Upper lobe of left lung (tissue), 6 donors: ENCODE data around the gene ITPR1. TPM values are rescaled to one million over a fixed set of nuclear protein-coding genes. Genes with fewer than 3 reads are reported as not detected.

Experiments
- ATAC-seq, 2 donors: fragments of 200-7000 bp; cut with Tn5 transposase; one replicate each; pipeline ENCODE4 v1.9.1; 2022; ENCODE audit warnings: mild to moderate bottlenecking in 2 of 2, moderate library complexity in 2 of 2; ENCODE audit not compliant: low FRiP score in 2 of 2
- DNase-seq, 2 donors: peaks; one replicate each; pipeline ENCODE4 v3.0.0-alpha.2; 2019 to 2020
- H3K27ac ChIP-seq, 4 donors: fragments of 200-600 bp; sonication (generic); one replicate each; pipeline ENCODE4 v1.5.1; 2016 to 2019
- H3K27me3 ChIP-seq, 4 donors: fragments of 200-600 bp; sonication (generic); one replicate each; pipeline ENCODE4 v1.5.1; 2017 to 2019
- H3K36me3 ChIP-seq, 4 donors: fragments of 200-600 bp; sonication (generic); one replicate each; pipeline ENCODE4 v1.5.1; 2016 to 2019
- H3K4me1 ChIP-seq, 4 donors: fragments of 200-600 bp; sonication (generic); one replicate each; pipeline ENCODE4 v1.5.1; 2018 to 2019
- H3K4me3 ChIP-seq, 4 donors: fragments of 200-600 bp; sonication (generic); one replicate each; pipeline ENCODE4 v1.5.1; 2017 to 2019; ENCODE audit warnings: mild to moderate bottlenecking in 2 of 4, moderate library complexity in 1 of 4
- H3K9me3 ChIP-seq, 4 donors: fragments of 200-600 bp; sonication (generic); one replicate each; pipeline ENCODE4 v1.5.1; 2018 to 2019
- CTCF ChIP-seq, 6 experiments: fragments of 450-650 bp in 4 of 6; fragments of 200-600 bp in 2 of 6; sonication (generic) in 2 of 6; IDR thresholded peaks; one replicate each; pipeline ENCODE4 v1.5.1; 2016 to 2019; ENCODE audit warnings: antibody characterized with exemption in 6 of 6
- EP300 ChIP-seq, 4 donors: sonication (generic); formaldehyde crosslinking; IDR thresholded peaks; one replicate each; pipeline ENCODE4 v1.5.1; 2017; ENCODE audit warnings: antibody characterized with exemption in 4 of 4, control low read depth in 2 of 4
- POLR2A ChIP-seq, 4 donors: fragments of 450-650 bp; IDR thresholded peaks; one replicate each; pipeline ENCODE4 v1.5.1; 2016 to 2017; ENCODE audit warnings: antibody characterized with exemption in 4 of 4, mild to moderate bottlenecking in 2 of 4
- POLR2AphosphoS5 ChIP-seq, 2 donors: sonication (generic); formaldehyde crosslinking; IDR thresholded peaks; one replicate each; pipeline ENCODE4 v1.5.1; 2017; ENCODE audit warnings: antibody characterized with exemption in 2 of 2
- WGBS, 2 donors: methylation state at CpG; one replicate each; pipeline ENCODE4 v1.1.5; 2017 to 2018; 5-methylcytosine and 5-hydroxymethylcytosine counted together
- total RNA-seq, 6 donors: library from RNA; depleted of rRNA in 4 of 6; stranded (reverse); fragments of >200 nt in 4 of 6; gene quantifications; one replicate each; pipeline versions ENCODE4 v1.1.0 to v1.2.1, GENCODE V29; 2016 to 2021
- donor health status: DM: no; HTN: no; CAD: no; lungs with moderate emphysema.
- donor health status: DM: no; HTN: yes; CAD: no; lungs with severe emphysema.

ITPR1 gene
- total RNA-seq, 6 donors from 2014 or later, result 55.5 to 136 (median 66.2) TPM

- WGBS, 2 donors, result 88 to 90% methylated on average over 14 of the region's 14 CpGs
- Histone ChIP-seq H3K4me1 (peaks cover 14 to 30% (median 22%) of the 10 kb centered on the region in 4 donors), H3K27me3 (no peaks in the 10 kb centered on the region), H3K36me3 (peaks cover 0 to 12% (median 1%) of the 10 kb centered on the region in 4 donors), H3K4me3 (no peak overlapping the region), H3K9me3 (no peaks in the 10 kb centered on the region), H3K27ac (no peak overlapping the region)
- no peak for TF ChIP-seq POLR2A (IDR thresholded peaks at IDR 0.05)
- TF ChIP-seq CTCF (IDR thresholded peaks at IDR 0.05), result no peak
- no peak for TF ChIP-seq POLR2AphosphoS5 (IDR thresholded peaks at IDR 0.05)
- TF ChIP-seq EP300 (IDR thresholded peaks at IDR 0.05), result no peak
- DNase-seq (no peak), ATAC-seq (no peak)
Measured at GRCh38 chr3:4716706-4717362, 223.7 kb downstream of the ITPR1 start.

- 84 to 87% methylated on average over 5 of the region's 5 CpGs for WGBS, 2 donors
- Histone ChIP-seq H3K4me3 (no peak overlapping the region), H3K27me3 (no peaks in the 10 kb centered on the region), H3K4me1 (peaks cover 13 to 34% (median 22%) of the 10 kb centered on the region in 4 donors), H3K36me3 (peaks cover 0 to 12% (median 1%) of the 10 kb centered on the region in 4 donors), H3K27ac (no peak overlapping the region), H3K9me3 (no peaks in the 10 kb centered on the region)
- ATAC-seq (no peak), DNase-seq (no peak)
- TF ChIP-seq CTCF (IDR thresholded peaks at IDR 0.05) (no peak), EP300 (IDR thresholded peaks at IDR 0.05) (no peak), POLR2A (IDR thresholded peaks at IDR 0.05) (no peak), POLR2AphosphoS5 (IDR thresholded peaks at IDR 0.05) (no peak)
Measured at GRCh38 chr3:4717363-4717740, 224.2 kb downstream of the ITPR1 start.

GRCh38 chr3:4718179-4718736, 225.1 kb downstream of the ITPR1 start:
- no peak for ATAC-seq
- no peaks in the 10 kb centered on the region for H3K27me3 ChIP-seq
- WGBS, 2 donors, result 78 to 85% methylated on average over 4 of the region's 4 CpGs
- DNase-seq, result no peak
- H3K4me3 ChIP-seq, result no peak overlapping the region
- peaks cover 0 to 12% (median 1%) of the 10 kb centered on the region in 4 donors for H3K36me3 ChIP-seq
- TF ChIP-seq EP300 (IDR thresholded peaks at IDR 0.05) (no peak), POLR2AphosphoS5 (IDR thresholded peaks at IDR 0.05) (no peak), POLR2A (IDR thresholded peaks at IDR 0.05) (no peak), CTCF (IDR thresholded peaks at IDR 0.05) (no peak)
- H3K4me1 ChIP-seq, result peaks cover 13 to 40% (median 24%) of the 10 kb centered on the region in 4 donors
- no peaks in the 10 kb centered on the region for H3K9me3 ChIP-seq
- peak overlapping the region in 2 of 4 donors; percentile 33 to 74 for H3K27ac ChIP-seq

GRCh38 chr3:4719046-4719501, 225.9 kb downstream of the ITPR1 start:
- Histone ChIP-seq H3K4me3 (no peak overlapping the region), H3K27ac (peak overlapping the region in 2 of 4 donors; percentile 8 to 74), H3K36me3 (peaks cover 0 to 6% (median 1%) of the 10 kb centered on the region in 4 donors), H3K27me3 (no peaks in the 10 kb centered on the region), H3K9me3 (no peaks in the 10 kb centered on the region), H3K4me1 (peaks cover 13 to 42% (median 24%) of the 10 kb centered on the region in 4 donors)
- DNase-seq (no peak), ATAC-seq (no peak)
- TF ChIP-seq EP300 (IDR thresholded peaks at IDR 0.05), result no peak
- no peak for TF ChIP-seq CTCF (IDR thresholded peaks at IDR 0.05)
- TF ChIP-seq POLR2AphosphoS5 (IDR thresholded peaks at IDR 0.05), result no peak
- TF ChIP-seq POLR2A (IDR thresholded peaks at IDR 0.05), result no peak
- WGBS, 2 donors, result 76 to 80% methylated on average over 7 to 8 of the region's 8 CpGs
